Measurements from ENCODE around the gene EVA1A.

Gene EVA1A, protein sequence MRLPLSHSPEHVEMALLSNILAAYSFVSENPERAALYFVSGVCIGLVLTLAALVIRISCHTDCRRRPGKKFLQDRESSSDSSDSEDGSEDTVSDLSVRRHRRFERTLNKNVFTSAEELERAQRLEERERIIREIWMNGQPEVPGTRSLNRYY

DNA sequence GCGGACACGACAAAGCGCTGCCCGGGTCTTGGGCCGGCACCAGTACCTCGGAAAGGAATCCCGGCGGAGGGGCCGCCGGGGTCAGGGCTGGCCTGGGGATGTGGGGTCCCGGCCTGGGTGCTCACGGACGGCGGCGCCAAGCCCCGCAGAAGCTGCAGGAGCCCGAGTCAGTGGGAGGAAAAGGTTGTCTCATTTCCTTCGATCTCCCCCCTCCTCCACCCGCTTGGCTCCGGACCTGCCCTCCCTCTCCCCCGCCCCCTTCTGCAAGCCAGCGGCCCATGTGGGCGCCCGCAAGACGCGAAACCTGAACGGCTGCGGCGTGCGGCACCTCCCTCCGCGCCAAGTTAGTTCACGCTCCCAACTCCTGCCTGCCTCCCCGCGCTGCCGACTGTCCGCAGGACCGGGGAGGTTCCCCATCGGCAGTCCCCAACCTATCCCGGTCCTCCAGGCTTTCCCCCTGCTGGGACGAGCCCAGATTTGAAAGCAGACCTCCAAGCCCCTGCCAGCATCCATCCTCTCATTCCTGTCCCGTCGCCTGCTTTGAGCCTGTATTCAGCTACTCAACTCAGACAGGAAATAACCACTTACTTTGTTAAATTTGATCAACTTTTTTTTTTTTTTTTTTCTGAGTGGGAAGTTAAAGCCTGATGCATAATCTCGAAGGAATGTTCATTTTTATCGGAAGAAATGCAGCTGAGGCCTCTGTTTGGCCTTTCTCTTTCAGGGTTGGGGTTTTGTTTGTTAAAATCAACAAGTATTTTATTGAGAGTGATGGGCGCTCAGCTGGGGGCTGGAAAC lies at the start of gene EVA1A:
TSS of gene EVA1A (minus strand) at position 172 of the 798 bp plus-strand sequence. CDS start 42,799 bp downstream, outside the sequence.
- DNase-seq = no peak

DNA sequence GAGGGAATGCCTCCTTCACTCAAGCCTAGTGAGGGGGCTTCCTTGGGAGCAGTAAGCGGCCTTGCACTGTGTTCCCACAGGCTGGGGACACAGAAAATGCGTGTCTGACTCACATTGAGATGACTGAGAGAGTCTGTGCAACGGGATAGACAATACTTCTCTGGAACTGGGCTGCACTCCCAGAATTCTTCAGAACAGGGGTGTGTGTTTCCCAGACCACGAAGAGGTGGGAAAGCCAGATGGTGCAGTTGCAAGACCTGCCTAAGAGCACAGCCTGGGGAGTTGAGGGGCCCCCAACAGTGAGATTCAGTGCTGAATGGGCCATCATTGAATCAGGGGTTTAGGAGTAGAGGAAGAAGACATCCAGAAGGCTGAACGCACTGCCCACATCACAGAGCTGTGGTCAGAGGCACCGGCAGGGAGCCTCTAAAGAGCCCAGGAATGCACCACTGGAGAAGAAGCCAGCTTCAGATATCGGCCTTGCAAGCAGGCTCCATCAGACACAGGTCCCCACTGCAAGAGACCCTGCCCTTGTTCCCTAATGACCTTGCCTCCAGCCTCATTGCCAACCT lies 49.3 kb upstream of the EVA1A start:
- no peak for DNase-seq

DNA sequence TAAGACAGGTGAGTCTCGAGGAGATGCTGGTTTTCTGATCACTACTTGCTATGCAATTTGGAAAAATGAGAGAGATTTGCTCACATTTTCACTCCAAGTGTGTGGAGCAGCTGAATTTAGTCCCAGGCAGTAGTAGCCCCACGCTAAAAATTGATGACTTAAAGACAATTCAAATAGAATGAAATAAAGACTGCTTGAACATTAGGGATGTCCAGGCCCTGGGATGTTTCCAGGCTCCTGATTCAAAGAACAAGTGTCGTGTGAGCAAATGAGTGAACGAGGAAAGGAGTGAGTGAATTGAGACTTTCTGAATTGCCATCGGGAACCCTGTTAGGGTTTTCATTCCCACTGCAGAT lies 48.6 kb upstream of the EVA1A start:
- no peak for DNase-seq

DNA sequence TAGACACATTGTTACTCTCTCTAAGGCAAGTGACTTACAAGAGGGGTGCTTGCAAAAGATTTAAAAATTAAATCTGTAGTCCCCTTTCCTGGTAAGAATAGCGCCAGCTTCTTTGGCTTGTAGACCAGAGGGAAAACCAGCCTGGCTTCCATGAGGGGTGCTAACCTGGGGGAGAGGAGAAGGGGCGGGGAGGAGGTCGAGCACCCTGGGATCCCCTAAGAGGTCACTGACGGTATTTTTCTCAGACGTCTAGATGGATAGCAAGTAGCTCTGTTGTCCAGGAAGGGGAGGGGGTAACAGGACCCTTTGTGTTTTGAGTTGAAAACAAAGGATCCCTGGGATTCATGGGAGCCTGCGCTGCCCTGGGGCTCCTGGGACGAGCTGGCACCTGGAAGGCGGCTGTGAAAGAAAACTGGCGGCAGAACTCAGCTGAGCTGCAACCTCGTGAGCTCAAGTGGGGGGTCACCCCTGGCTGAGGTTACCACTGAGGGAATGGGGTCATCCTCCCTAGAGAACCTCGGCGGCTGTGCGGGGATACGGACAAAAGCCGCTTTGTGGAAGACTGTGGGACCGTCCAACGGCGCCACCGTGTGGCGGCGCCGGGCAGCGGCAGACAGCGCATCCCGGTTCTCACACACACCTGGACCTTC lies 48.1 kb upstream of the EVA1A start:
- DNase-seq = no peak

DNA sequence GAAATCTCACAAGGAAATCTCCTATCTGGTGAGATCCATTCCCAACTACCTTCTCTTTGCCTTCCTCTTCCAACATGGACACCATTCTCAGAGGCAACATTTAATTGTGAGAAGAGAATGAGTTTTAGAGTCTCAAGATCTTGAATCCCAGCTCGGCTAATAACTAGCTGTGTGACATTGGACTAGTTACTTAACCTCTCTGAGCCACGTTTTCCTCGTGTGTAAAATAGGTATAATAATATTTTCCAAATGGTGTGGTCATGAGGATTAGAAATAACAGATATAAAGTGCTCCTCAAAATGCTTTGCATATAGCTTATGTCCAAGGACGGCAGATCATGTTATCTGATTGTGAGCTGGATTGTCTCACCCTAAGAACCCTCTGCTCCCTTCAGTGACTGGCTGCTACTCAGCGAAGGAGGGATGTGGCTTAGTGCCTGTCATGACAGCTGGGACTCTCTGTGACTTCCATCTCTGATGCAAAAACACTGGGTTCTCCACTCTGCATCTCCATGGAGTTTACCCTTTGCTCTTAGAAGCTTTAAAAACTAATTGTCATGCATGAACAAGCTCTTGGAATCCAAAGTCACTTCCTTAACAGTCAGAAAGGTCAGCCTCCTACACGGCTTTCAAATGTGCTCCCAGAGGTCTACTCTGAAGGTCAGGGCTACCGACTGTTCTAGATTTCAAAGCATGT lies 47.4 kb upstream of the EVA1A start:
- DNase-seq = no peak

DNA sequence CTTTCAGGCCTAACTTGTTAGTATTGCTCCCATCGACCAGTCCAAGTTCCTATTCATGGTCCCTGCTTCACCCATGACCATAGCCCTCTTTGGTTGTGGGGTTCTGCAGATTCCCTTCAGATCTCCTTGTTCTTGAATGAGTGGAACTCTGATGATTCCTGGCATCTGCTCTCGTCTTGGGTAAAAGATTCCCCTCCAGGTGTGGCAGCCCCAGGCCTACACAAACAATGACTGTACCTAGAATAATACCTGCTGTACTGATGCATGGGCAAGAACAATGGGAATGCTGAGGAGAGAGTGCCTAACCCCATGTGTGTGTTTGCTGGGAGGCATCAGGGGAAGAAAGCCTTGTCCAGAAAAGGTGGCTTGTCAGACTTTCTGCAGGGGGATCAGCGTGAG lies 46.7 kb upstream of the EVA1A start:
- no peak for DNase-seq

DNA sequence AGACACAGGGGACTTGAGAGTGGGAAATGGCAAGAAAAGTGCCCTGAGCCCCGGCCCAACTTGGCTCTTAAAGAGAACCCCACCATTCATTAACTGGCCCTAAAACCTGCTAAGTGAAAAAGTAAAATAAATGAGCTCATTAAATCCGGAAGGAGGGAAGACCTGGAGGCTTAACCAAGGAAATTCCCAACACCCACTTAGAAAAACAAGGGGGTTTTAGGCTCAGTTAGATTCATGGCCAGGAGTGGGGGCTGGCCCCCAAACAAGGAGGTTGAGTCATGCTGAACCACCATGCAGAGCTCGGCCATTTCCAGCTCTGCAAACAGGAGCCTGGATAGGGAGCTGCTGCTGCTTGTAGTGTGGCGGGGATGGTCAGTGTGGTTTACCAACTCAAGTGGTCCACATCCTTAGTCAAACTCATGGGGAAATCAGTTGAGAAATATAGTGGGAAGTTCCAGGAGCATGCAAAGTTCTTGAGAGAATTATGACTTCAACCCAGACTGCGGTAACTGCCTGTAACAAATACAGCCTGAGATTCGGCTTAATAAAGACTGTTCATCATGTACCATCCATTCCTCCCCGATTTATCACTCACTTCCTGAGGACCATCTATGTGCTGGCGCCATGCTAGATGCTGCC lies 46.1 kb upstream of the EVA1A start:
- peak; percentile 69 for DNase-seq

DNA sequence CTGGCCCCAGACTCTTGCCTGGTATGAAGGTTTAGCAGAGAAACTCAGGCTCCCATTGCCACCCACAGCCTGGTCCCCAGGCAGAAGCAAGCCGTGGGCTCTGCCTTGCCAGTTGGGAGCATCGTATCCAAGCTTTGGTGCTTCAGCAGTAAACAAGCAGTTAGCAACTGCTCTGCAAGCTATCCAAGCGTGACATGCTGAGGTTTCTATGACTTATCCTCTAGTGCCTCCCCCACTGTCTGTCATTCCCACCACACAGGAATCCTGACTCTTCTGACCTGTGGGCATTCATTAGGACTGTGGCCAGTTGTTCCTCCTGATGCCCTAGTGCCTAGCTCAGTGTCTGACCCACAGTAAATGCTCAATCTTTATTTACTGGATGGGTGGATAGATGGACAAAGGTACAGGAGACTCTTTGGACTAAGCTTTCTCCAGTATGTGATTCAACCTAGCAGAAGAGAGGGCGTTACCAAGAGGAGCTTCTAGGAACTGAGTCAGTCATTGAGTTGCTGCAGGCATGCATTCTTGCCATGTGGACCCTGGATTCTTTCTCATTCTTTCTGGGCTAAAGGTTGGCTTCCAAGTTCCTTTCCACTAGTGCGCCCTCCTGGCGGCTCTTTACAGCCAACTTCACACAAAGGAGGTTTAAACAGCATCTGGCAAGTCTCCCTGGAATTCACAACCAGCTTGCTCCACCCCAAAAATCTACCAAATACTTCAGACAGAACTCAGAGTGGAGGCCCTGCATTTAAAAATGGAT lies 45.2 kb upstream of the EVA1A start:
- DNase-seq = no peak

DNA sequence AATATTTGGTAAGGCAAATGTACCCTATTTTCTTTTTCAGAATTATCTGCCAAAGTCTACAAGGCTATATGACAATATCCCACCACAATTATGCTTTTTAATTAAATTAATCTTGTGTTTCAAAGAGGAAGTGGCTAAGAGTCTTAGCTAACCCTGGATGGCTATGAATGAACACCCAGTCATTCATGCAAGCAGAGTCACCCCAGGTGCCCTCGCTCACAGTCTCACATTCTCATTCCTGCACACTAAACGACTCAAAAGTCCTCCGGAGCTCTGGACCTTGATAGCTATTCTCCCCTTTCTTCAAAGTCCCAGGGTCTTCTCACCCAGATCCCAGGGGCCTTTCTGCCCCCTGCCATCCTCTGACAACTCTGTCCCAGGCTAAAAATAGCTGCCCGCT lies 43.7 kb upstream of the EVA1A start:
- DNase-seq = no peak

DNA sequence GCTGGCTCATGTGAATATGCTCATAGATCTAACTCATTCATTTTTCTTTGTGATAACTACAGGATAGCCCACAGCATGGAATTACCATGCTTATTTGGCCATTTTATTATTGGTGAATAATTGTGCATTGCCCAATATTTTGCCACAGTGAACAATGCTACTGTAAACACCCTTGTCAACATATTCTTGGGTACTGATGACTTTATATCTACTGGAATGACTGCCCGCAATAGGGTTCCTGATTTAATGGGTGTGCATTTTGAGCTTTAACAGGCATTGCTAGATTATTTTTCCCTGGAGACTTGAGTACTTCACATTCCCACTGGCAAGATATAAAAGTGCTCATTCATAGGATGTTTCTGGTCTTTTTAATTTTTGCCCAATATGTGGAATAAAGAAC lies 42.7 kb upstream of the EVA1A start:
- no peak for DNase-seq

DNA sequence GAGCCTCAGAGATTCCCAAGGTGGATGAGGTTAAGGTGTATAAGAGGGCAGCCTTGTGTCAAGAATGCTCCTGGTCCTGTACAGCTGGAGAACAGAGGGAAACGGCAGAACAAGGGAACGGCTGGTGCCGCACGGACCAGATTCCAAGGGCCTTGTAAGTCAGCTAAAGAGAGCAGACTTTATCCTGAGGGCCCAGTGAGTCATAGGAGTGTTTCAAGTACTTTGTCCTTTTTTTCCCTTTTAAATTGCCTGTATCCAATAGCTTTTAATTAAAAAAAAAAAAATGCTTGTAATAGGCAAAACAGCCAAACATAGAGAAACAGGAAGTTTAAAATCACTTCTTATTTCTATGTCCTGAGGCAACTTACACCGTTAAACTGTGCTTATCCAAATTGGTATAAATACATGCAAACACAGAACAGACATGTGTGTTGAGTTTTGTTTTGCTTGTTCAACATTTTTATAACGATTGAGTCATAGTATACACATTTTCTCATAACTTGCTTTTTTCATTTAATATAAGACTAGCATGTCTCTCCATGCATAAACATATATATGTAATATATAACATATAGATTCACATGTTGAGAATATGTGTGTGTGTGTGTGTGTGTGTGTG lies 42.1 kb upstream of the EVA1A start:
- no peak for DNase-seq

DNA sequence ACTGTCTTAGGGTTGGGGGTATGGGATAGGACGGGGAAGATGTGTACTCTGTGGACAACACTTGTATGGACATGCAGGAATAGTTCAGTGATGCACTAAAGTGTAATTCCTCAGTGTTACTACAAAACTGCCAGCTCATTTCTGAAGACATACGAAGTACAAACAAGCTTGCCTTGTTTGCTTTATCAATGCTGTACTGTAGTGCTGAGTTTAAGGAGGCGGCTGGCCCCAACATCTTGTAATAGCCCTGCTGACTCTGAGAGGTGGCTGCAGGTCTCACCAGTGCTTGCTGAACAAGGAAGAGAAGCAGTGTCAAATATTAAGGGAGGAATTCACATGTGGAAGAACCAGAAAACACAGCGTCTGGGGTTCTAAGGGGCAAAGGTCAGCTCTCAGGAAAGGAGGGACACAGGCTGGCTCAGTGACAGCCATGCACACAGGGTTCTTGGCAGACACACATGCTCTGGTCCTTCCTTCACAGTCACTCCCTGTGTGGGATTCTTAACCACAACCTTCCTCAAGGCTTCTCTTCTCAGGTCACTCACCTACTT lies 39.8 kb upstream of the EVA1A start:
- no peak for DNase-seq

DNA sequence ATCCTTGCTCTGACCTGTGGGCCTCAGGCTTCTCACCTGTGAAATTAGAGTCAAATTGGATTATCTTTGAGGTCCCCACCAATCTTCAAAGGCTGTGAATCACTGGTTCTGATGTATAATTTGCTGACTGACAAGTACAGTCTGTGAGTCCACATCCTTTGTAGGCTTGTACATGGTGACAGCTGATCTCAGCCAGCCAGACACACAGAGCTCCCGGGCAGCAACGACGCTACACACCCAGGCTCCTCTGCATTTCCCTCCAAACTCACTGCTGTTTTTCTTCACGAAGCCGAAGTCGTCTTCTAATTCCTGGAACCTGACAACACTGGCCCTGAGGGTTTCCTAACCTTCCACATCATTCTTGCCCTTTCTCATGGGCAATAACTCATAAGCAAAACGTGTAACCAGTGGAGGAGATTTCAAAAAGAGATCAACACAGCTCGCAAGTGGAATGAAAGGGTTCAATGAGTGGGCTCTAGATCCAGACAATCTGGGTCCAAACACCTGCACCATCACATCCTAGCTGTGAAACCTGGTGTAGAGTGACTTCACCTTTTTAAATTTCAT lies 37.9 kb upstream of the EVA1A start:
- DNase-seq = no peak

DNA sequence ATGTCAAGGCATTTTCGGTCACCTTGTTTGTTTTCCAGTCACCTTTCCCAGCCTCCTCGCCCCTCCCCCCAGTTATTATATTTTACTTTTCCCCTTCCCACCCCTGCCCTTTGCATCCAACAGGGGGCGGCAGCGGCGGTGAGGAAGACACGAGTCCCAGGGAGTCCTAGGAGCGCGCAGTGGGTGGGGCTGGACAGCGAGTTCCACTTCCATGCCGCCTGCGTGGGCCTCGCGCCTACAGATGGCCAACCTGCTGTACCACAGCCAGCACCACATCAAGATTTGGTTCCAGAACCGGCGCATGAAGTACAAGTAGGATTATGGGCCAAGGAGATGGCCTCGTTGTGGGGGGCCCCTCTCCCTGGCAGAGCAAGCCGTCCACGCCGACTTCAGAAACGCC lies 37.2 kb upstream of the EVA1A start:
- no peak for DNase-seq

DNA sequence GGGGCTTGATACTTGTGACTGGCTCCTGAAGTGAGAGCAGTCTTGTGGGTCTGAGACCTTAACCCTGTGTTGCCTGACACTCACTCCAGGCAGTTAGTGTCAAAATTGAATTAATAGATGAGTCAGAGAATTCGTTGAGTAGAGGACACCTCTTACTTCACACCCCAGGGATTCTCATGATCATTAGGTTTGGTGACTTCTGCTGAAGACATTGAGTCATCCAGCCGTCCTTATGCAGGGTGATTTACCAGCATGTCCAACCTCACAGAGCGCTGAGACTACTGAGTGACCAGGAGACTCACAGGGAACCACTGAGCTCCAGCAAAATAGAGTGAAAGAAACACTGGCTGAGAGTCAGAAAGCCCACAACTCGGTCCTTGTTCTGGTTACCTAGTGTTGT lies 36.0 kb upstream of the EVA1A start:
- no peak for DNase-seq

DNA sequence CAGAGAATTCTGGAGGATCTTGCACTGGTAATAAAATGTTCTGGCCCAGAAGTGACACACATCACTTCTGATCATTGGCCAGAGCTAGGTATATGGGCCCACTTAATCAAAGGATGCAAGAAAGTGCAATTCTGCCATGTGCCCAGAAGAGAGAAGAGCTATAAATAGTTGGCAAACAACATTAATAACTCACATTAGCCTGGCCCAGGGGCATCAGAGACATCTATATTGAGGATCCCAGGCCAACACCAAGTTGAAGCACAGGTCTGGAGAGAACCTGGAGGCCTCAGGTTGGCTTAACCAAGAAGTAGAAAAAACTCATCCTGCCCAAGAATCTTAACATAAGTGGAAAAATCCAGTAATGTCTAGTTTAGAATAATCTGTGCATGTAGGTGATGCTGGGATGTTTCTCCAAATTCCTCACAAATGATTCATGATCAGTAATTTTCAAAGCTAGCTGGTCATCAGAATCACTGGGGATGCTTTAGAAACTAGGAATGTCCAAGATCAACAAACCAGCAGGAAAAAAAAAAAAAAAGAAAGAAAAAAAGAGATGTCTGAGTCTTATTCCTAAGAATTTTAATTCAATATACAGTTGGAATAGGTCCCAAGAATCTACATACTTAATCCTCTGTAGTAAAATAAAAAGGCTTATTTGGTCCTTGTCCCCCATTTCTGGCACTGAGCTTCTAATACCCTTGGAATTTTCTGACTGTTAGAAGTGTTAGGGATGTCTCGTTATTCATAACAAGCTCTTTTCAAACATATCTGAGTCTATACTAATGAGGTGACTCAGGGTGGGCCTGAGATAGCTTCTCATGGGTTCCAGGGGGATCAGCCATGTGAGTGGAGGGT lies 35.0 kb upstream of the EVA1A start:
- DNase-seq = no peak

DNA sequence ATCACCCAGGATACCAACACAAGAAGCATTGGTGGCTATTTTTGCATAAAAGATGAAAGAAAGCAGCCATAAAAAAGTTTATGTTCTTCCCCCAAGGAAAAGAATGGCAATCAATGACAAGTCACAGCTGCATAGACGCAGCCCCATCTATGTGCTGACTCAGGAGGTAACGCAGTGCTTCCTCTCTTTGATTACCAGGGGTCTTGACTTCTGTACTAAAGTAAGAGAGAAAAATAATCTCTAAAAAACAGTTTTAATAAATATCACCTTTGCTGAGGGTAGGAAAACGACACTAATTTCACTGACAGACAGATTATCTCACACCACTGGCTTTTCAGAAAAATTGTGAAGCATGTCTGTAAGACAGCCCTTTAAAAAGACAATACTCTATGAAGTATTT lies 33.9 kb upstream of the EVA1A start:
- no peak for DNase-seq

DNA sequence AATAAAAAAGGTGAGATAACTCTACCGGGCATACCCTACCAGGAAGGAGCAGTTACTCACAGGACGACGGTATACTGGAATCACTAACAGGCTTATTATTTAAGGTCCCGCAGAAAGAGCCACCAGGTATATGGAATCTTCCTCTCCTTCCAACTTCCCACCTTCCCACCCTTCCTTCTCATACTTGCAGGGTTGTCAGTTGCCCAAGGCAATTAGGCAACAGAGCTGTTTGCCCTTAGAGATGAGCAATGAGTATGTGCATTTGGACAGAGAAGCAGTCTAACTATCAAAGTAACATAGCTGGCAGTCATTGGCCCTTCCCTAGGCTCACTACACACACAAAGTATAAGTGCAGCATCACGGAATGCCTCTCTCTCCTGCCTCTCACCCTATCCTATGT lies 32.1 kb upstream of the EVA1A start:
- DNase-seq = no peak

DNA sequence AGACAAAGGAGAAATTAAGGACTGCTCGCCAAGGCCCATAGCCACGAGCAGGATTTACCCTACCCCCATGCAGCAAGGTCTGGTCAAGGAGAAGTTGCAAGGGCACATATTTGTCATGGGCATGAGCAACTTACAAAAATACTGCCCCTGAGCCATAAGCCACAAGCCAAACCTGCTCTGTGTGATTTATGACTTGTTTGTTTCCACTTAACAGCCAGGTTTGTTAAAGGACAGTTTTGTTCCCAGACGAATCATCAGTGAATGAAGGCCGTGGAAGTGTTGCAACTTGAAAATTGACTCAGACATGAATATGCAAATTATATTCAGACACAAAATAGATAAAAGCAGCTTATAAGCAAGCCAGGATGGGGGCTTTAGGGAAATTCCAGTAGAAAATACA lies 31.3 kb upstream of the EVA1A start:
- DNase-seq = no peak

All from MV-4-11 (cell line).